ENCODE data around the gene MAD2L2. TPM values are rescaled to one million over a fixed set of nuclear protein-coding genes. Genes with fewer than 3 reads are reported as not detected.

Gene MAD2L2
- total RNA-seq, 1 experiment from 2014 or later = 283 TPM

- Histone ChIP-seq H3K23me2 (ENCODE audit: insufficient read length, low read depth, low read length, poor library complexity, severe bottlenecking) (no peaks in the 10 kb centered on the region), H3K27me3 (ENCODE audit: insufficient read depth, low read length) (no peaks in the 10 kb centered on the region), H3K4me2 (ENCODE audit: insufficient read depth, insufficient read length, low read length) (no peak overlapping the region), H2BK120ac (ENCODE audit: low read depth, low read length, poor library complexity, severe bottlenecking) (no peak overlapping the region), H4K91ac (ENCODE audit: insufficient read length, low read depth, low read length) (no peak overlapping the region), H3K9me3 (ENCODE audit: control insufficient read depth, low read depth, low read length) (no peaks in the 10 kb centered on the region), H4K20me1 (ENCODE audit: control insufficient read depth, insufficient read depth, insufficient read length) (no peaks in the 10 kb centered on the region), H4K8ac (replicated peaks; ENCODE audit: insufficient read length, low read depth, low read length) (no peak overlapping the region), H3T11ph (ENCODE audit: low read length) (no peak overlapping the region), H3K9ac (ENCODE audit: extremely low read depth, insufficient read length, low read length) (no peak overlapping the region), H3K4me1 (ENCODE audit: insufficient read depth, low read length) (no peaks in the 10 kb centered on the region), H2AK5ac (ENCODE audit: insufficient read length, low read length) (no peak overlapping the region), H3K79me1 (ENCODE audit: insufficient read depth, low read depth, low read length, poor library complexity, severe bottlenecking) (no peaks in the 10 kb centered on the region), H2BK20ac (ENCODE audit: low read depth, low read length, poor library complexity, severe bottlenecking) (no peak overlapping the region), H3K23ac (ENCODE audit: insufficient read length, low read depth, low read length) (no peak overlapping the region), H2AFZ (ENCODE audit: low read length) (no peak overlapping the region), H3K18ac (ENCODE audit: insufficient read length, low read depth, low read length) (no peak overlapping the region), H2BK5ac (ENCODE audit: insufficient read length, low read length) (no peak overlapping the region), H3K4ac (ENCODE audit: low read depth, low read length) (no peak overlapping the region), H4K5ac (ENCODE audit: insufficient read length, low read depth, low read length) (no peak overlapping the region), H2BK12ac (ENCODE audit: insufficient read length, low read depth, low read length) (no peak overlapping the region), H3K27ac (ENCODE audit: insufficient read length, low read depth, low read length) (no peak overlapping the region), H3K56ac (ENCODE audit: insufficient read length, low read depth, low read length) (no peak overlapping the region), H3K79me2 (ENCODE audit: insufficient read depth, low read length) (no peaks in the 10 kb centered on the region), H2BK15ac (ENCODE audit: low read depth, low read length) (no peak overlapping the region), H3K14ac (ENCODE audit: insufficient read depth, low read length) (no peak overlapping the region)
- no CpG with 5 or more reads among the region's 6 CpGs for WGBS (ENCODE audit: extremely low coverage, insufficient read length, low lambda C conversion rate)
- no peaks in the 10 kb centered on the region for H3K9me3 Mint-ChIP-seq
- H3K36me3 Mint-ChIP-seq (ENCODE audit: insufficient read depth in 1 of 3, low read depth in 3 of 3) = peaks cover 35 to 74% (median 66%) of the 10 kb centered on the region in 3 experiments
- no peak overlapping the region for H3K4me3 Mint-ChIP-seq
- H3K4me1 Mint-ChIP-seq = no peaks in the 10 kb centered on the region
- peaks cover 1% of the 10 kb centered on the region for H3K27me3 Mint-ChIP-seq (ENCODE audit: low read depth)
- H3K27ac Mint-ChIP-seq = peak overlapping the region in 1 of 3 experiments; percentile 29; a peak in 1 of 7 replicates
- no peak for DNase-seq
- TF ChIP-seq CTCF (conservative IDR thresholded peaks at IDR 0.05) = no peak
Observed at GRCh38 chr1:11670747-11671146, 10.2 kb downstream of the MAD2L2 start.

All from H9 (cell line).